Lung microvascular endothelial cell (primary cell): ENCODE measurements around the gene PLA2G10. TPM values are rescaled to one million over a fixed set of nuclear protein-coding genes. Genes with fewer than 3 reads are reported as not detected.
"Not testable (repeated sequence)": the region's sequence is repeated elsewhere in the genome, so short reads cannot be mapped to it uniquely, and the experiment has no call there.

Experiments
- DNase-seq, 2 donors: peaks; one replicate each; pipeline versions ENCODE4 v3.0.0 to v3.0.0-alpha.2; 2010; ENCODE audit warnings: low read depth in 2 of 2
- total RNA-seq: library from RNA; depleted of rRNA; stranded (reverse); fragments of >200 nt; gene quantifications from 2 replicates; pipeline ENCODE4 v1.2.1, GENCODE V29; 2014

The PLA2G10 gene
- total RNA-seq, 1 donor from 2014 or later: not detected

DNA sequence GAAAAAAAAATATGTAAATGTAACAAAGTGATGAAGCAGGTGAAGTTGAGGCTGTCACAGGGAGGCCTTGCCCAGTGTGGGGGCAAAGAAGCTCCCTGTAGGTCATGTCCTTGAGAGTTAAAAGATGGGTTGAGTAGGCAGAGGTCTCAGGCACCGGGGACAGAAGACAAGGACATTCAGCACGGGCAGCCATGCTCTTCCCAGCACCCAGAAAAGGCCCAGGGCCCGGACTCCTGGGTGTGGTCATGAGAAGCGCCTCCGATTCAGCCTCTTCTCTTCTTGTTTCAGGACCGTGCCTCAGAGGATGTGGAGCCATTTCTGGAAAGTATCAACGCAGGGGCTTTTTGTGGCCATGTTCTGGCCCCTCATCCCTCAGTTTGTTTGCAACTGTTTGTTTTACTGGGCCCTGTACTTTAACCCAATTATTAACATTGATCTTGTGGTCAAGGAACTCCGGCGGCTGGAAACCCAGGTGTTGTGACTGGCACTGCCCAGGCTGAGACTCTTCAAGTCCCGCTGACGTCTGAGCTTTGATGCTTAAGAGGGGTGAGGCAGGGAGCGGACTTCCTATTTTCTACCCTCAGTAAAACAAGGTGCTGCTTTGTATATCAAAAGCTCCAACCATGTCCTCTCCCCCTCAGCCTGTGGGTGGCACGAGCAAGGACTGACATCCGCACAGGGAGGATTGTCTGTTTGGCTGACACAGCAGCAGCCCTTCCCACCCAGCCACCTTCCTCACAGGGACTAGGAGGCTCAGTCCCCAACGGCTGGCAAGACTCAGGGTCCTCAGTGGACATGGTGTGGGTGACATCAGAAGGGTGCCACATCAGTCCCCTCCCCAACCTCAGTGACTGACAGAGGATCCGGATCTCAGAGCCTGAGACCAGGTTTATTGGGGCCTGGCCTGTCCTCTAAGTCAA is 26.5 kb downstream of the PLA2G10 start:
- DNase-seq: no peak

DNA sequence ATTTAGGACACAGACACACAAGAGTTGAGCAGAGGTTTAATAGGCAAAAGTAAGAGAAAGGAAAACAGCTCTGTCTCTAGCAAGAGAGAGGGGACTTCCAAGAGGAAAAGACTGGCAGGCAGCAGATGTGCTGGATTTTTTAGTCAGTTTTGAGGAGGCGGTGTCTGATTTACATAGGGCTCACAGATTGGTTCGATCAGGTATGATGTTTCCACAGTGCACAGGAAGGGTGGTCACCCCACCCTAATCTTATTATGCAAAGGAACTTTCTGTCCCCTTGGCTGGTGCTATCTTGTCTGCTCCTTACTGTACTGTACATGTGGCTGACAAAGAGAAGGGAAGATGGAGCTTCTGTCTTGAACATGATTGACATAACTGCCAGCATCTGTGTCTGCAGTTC is 36.0 kb downstream of the PLA2G10 start:
- peak in 1 of 2 donors; percentile 48 for DNase-seq

DNA sequence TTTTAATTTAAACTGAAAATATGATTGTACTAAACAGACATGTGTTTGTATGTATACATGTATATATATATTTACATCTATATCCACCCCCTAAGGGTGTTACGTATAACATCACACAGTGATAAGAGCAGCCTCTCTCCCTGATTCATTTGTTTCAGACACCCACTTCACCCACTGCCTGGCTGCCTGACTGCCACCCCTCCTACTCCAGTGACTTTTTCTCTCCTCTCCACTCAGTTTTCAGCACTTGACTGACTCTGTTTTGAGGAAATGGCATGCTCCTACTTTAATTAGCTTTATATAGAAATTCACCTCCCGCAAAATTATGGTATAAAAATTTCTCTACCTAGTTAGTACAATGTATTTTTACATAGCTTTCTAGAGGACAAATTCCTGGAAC is 41.4 kb downstream of the PLA2G10 start:
- no peak for DNase-seq

DNA sequence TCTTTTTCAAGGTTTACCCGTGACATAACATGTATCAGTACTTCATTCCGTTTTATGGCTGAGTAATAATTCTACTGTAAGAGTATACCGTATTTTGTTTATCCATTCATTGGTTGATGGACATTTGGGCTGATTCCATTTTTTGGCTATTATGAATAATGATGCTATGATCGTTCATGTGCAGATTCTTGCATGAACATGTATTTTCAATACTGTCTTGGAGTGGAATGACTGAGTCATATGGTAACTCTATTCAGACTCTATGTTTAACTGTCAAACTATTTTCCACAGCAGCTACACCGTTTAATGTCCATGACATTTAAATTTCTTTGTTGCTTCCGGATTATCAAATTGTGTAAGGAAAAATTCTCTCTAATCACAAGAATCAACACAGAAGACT is 43.5 kb downstream of the PLA2G10 start:
- DNase-seq: no peak

DNA sequence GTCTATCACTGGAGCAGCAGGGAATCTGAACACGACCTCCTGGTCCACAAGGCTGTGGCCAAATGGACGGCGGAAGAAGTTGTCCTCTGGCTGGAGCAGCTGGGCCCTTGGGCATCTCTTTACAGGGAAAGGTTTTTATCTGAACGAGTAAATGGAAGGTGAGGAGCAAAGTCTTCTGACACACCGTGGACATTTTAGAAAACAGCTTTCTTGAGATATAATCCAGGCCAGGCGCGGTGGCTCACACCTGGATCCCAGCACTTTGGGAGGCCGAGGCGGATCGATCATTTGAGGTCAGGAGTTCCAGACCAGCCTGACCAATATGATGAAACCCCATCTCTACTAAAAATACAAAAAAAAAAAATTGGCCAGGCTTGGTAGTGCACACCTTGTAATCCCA is 44.3 kb downstream of the PLA2G10 start:
- DNase-seq: no peak

DNA sequence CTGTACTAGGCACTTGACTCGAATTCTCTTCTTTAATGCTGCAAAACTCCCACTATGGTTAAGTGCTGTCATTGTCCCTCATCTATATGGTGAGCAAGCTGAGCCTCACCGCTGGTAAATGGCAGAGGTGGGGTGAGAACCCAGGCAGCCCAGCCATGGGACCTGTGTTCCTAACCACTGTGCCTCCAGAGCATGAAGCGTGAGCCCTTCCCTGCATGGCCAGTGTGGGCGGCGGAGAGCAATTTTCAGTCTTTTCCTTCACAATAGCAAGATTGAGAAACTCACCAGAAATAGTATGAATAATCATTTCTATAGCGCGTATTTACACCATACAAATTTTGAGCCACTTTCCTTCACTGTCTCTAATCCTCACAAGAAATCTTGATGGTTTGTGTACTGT is 52.2 kb downstream of the PLA2G10 start:
- no peak for DNase-seq

DNA sequence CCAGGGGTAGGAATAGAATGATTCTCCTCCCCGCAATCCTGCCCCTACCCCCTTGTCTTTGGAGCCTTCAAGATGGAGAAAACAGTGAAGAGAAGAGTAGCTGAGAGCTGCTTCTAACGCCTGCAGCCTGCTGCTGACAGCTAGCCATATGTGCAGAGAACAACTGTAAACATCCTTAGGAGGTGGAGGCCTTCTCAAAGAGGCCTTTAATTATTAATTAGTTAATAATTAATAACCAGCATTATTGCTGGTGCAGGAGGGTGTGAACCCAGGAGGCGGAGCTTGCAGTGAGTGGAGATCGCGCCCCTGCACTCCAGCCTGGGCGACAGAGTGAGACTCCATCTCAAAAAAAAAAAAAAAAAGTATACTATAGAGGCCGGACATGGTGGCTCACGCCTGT is 52.9 kb downstream of the PLA2G10 start:
- DNase-seq: no peak

DNA sequence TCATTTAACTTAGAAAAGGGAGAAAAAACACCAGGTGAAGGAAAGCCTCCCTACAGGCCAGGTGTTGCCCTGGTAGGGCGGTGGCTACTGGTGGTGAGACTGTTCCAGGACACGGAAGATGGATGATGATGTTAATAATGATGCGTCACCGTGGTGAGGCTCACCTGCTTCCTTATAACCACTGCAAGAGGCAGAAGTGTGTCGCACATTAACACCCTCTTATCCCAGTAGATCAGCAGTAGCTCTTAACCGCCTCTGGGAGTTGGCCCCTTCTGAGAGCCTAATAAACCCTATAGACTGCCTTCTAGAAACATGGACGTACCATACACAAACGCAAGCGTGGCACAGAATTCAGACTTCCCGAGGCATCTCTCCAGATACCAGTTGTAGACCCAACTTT is 53.6 kb downstream of the PLA2G10 start:
- no peak for DNase-seq

DNA sequence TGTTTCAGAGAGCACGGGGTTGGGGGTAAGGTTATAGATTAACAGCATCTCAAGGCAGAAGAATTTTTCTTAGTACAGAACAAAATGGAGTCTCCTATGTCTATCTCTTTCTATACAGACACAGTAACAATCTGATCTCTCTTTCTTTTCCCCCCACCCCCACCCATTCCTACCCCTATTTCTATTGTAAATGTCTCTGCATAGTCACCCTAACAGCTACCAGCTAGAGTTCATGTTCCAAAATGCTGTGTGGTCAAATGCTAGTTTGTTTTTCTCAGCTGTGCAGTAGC is 57.2 kb downstream of the PLA2G10 start:
- DNase-seq: not testable (repeated sequence)

DNA sequence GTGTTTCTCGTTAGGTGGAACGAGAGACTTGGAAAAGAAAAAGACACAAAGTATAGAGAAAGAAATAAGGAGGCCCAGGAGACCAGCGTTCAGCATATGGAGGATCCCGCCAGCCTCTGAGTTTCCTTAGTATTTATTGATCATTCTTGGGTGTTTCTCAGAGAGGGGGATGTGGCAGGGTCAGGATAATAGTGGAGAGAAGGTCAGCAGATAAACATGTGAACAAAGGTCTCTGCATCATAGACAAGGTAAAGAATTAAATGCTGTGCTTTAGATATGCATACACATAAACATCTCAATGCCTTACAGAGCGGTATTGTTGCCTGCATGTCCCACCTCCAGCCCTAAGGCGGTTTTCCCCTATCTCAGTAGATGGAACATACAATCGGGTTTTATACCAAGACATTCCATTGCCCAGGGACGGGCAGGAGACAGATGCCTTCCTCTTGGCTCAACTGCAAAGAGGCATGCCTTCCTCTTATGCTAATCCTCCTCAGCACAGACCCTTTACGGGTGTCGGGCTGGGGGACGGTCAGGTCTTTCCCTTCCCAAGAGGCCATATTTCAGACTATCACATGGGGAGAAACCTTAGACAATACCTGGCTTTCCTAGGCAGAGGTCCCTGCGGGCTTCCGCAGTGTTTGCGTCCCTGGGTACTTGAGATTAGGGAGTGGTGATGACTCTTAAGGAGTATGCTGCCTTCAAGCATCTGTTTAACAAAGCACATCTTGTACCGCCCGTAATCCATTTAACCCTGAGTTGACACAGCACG is 57.7 kb downstream of the PLA2G10 start:
- not testable (repeated sequence) for DNase-seq

DNA sequence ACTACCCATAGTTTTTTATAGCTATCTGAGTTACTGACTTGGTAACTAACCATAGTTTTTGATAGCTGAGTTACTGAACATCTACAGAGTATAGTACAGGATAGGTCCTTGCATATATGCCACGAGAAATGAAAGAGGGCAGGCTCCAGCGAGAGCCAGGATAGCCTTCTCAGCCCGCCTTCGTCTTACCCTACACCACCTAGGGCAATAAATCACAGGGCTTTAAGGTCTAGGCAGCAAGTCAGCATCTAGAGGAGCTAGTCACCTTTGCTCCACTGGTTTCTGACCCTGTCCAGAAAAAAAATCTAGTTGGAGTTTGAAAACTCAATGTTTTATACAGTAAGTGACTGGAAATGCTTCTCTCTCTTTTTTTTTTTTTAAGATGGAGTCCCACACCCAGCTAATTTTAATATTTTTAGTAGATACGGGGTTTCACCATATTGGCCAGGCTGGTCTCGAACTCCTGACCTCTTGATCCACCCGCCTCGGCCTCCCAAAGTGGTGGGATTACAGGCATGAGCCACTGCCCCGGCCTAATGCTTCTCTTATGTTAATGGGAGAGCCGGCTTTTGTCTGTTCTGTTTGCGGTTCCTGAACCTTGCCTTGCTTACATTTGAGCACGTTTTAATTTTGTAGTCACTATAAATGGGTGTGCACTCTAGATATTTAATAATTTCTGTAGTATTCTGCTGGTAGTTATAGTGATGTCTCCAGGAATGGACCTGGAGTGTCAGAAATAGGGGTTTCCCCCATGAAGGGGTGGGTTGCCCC is 58.5 kb downstream of the PLA2G10 start:
- DNase-seq: no peak

DNA sequence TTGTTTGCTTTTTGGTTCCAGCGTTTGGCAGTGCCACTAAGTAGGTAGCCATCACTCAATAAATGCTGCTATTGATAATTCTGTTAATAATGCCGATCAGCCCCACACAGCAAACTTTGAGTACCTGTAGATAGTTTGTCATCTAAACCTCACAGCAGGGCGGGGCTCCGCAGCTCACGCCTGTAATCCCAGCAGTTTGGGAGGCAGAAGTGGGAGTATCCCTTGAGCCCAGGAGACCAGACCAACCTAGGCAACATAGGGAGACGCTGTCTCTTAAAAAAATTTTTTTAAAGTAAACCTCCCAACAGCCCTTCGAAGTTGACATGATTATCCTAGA is 59.8 kb downstream of the PLA2G10 start:
- no peak for DNase-seq

DNA sequence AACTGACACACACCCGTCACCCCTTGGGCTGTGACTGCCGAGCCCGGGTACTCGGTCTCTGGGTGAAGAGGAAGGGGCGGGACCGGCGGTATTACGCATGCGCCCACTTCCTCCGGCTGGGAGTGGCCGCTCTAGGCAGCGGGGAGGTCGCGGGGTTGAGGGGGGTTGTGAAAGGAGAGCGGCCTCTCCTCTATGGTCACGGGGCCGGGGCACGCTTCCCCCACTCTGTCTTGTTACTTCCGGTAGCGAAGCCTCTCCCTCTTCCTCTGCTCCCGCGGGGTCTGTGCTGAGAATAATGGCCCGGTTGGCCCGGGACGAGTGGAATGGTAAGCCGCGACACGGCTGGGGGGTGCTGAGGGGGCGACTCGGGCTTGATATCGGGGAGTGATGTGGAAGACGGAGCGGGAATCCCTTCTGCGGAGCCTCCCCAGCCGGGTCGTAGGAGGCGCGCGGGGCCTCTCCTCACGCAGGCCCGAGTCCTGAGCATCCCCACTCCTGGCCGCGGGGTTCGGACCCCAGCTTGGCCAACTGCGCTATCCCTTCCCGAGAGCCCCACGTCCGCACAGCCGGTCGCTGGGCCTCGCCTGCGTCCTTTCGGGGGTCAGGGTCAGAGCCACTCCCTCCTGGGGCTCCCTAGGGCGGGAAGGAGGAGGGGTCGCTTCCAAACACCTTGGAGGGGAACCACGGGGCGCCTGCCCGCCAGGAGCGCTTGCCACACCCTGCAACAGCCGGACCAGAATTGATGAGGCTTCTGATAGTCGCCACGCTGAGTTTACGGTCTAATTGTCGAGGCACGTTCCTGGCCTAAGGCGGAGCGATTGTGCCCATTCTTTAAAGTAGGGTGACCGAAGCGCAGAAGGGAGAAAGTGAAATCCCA is 61.2 kb downstream of the PLA2G10 start, which contains the start of gene BFAR:
Gene BFAR (plus strand): TSS at position 259 of the 877 bp plus-strand sequence. CDS start 11,396 bp downstream, outside the sequence.
- DNase-seq: peak; percentile 97 to 98

DNA sequence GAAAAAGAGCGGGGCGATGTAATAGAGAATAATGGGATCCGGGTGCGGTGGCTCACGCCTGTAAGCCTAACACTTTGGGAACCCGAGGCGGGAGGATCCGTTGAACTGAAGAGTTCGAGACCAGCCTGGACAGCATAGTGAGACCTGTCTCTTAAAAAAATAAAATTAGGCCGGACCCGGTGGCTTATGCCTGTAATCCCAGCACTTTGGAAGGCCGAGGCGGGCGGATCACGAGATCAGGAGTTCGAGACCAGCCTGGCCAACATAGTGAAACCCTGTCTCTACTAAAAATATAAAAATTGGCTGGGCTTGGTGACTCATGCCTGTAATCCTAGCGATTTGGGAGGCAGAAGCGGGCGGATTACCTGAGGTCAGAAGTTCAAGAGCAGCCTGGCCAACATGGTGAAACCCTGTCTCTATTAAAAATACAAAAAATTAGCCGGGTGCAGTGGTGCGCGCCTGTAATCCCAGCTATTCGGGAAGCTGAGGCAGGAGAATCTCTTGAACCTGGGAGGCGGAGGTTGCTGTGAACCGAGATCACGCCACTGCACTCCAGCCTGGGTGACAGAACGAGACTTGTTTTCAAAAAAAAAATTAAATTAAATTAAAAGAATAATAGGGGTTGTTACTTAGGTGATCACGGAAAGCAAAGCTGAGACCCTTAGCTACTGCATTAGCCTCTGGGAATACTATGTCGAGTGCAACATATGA is 63.3 kb downstream of the PLA2G10 start:
- DNase-seq: not testable (repeated sequence)

DNA sequence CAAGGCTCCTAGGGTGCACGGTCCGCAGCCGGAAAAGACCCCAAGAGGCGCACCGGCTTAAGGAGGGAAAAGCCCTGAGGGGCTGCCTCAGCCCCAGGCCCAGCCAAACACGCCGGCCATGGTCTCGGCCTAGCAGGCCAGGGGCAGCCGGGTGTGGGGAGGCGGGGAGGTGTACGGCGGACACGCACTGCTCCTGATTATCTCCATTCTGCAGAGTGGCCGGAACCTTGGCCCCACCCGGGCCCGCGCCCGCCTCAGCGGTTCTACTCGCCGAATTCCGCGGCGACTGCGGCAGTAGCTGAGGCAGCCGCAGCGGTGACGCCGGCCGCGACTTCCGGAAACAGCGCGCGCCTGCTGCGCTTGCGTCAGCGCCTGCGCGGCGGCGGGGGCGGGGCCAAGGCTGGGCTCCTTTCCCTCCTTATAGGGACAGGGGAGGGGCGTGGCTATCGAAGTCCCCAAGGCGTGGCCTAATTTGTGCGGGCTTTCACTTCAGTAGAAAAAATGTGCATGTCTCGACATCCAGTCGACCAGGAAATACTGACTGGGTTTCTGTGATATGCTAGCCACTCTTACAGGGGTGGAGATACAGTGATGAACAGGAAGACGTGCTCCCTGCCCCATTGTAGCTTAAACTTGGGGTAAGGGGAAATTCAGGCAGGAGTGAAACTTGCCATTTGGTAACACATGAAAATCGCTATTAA is 64.0 kb downstream of the PLA2G10 start, which contains the start of gene PARN:
Gene PARN (minus strand): TSS at position 342 of the 701 bp plus-strand sequence. CDS start 135 bp downstream, at position 207.
- DNase-seq: peak; percentile 98

DNA sequence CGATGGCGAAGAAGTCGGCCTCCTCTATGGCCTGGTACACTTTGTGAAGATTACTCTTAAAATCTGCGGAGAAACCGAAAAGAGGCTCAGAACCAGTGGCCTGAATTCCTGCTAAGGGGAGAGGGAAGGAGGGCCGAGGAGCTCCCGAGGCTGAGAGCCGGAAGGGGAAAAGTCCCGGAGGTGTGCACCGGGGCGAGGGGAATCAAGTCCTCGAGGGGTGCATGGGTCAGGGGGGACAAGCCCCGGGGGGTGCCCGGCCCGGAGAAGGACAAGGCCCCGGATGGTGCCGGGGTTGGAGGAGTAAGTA is 64.5 kb downstream of the PLA2G10 start:
- DNase-seq: peak in 1 of 2 donors; percentile 14

DNA sequence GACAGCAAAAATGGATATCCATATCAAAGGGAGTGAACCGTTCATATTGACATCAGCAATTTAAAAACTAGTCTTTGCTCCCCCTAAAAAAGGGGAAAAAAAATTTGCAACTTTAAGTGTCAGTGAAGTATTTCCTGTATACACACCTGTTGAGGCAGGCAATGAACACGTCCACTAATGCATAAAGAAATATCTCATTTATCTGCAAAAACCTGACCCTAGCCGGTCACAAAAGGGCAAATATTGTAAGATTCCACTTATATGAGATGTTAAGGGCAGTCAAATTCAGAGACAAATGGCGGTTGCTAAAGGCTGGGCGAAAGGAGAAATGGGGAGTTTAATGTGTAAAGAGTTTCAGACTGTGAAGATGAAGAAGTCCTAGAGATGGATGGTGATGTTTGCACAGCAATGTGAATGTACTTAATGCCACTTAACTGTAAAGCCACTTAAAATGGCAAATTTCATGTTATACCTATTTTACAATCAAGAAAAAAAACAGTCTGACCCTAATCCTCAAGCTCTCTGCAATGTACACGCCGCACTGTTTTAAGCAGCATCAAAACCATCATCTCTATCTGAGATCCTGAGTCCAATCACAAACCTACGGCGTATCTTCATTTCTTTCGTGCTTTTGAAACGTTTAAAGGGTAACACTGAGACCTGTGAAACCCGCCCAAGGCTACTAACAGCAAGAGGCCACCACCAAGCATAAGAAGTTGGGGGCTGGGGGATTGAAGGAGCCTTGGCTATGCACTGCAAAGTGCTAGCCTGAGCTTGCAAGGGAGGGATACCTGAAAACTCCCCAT is 65.1 kb downstream of the PLA2G10 start:
- no peak for DNase-seq

DNA sequence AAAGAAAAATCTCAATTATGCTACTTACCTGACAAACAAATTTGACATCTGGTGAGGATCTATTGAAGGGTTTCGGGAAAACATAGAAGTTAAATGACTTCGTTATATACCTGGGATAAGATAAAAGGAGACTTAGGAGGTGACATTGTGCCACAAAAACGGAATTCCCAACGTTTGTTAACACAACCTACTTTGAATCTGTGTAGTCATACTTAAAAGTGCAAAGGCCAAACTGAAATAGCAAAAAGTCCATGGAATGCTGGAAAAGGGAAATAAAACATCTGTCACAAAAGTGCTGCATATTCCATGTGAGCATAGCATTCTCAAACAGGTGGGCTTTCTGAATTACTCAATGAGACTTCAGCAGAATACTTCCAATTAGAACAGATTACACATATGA is 67.0 kb downstream of the PLA2G10 start:
- DNase-seq: no peak
